OCI-LY1 (cell line): ENCODE data around the gene SLC26A4.

Source experiments
- H2AFZ ChIP-seq: fragments of 200-600 bp; sonication (generic), shearing (Covaris generic); 2 replicates; pipeline ENCODE4 v1.6.0; 2014; ENCODE audit warnings: antibody characterized with exemption, mild to moderate bottlenecking, low read length
- H3F3A ChIP-seq: fragments of 200-600 bp; sonication (generic), shearing (Covaris generic); 2 replicates; pipeline ENCODE4 v1.6.0; 2014; ENCODE audit warnings: mild to moderate bottlenecking, antibody characterized with exemption, low read length, moderate library complexity; ENCODE audit not compliant: insufficient read depth
- H3K27ac ChIP-seq: fragments of 200-600 bp; sonication (generic); 2 replicates; pipeline ENCODE4 v1.5.1; 2014; ENCODE audit warnings: low read length, mixed run types, mild to moderate bottlenecking, low read depth; ENCODE audit not compliant: poor library complexity, severe bottlenecking
- H3K27me3 ChIP-seq: fragments of 200-600 bp; sonication (generic); 2 replicates; pipeline ENCODE4 v1.6.0; 2014; ENCODE audit warnings: antibody characterized with exemption, mild to moderate bottlenecking, low read length, moderate library complexity; ENCODE audit not compliant: insufficient read depth
- H3K36me3 ChIP-seq: fragments of 200-600 bp; sonication (generic); 2 replicates; pipeline ENCODE4 v1.6.1; 2014; ENCODE audit warnings: mild to moderate bottlenecking, antibody characterized with exemption, low read length, moderate library complexity, mixed read lengths; ENCODE audit not compliant: insufficient read depth
- H3K4me1 ChIP-seq: fragments of 200-600 bp; sonication (generic); 2 replicates; pipeline ENCODE4 v1.5.1; 2014; ENCODE audit warnings: mild to moderate bottlenecking, low read length, moderate library complexity; ENCODE audit not compliant: insufficient read depth, severe bottlenecking
- H3K4me2 ChIP-seq: fragments of 200-600 bp; sonication (generic), shearing (Covaris generic); 2 replicates; pipeline ENCODE4 v1.6.1; 2014; ENCODE audit warnings: low read length
- H3K4me3 ChIP-seq: fragments of 200-600 bp; sonication (generic); 2 replicates; pipeline ENCODE4 v1.5.1; 2014; ENCODE audit warnings: low read length, low read depth, mild to moderate bottlenecking, mixed read lengths; ENCODE audit not compliant: poor library complexity, severe bottlenecking
- H3K79me2 ChIP-seq: fragments of 200-600 bp; shearing (Covaris generic); 2 replicates; pipeline ENCODE4 v1.6.1; 2016; ENCODE audit warnings: mixed run types, low read length, mixed read lengths; ENCODE audit not compliant: insufficient read depth
- H3K9ac ChIP-seq: fragments of 200-600 bp; sonication (generic), shearing (Covaris generic); 2 replicates; pipeline ENCODE4 v1.6.1; 2014; ENCODE audit warnings: mild to moderate bottlenecking, low read length, mixed read lengths
- H3K9me2 ChIP-seq: fragments of 200-600 bp; sonication (generic), shearing (Covaris generic); 2 replicates; pipeline ENCODE4 v1.6.1; 2014; ENCODE audit warnings: low read depth, mild to moderate bottlenecking, low read length, mixed read lengths
- H3K9me3 ChIP-seq: fragments of 200-600 bp; shearing (Covaris generic); 2 replicates; pipeline ENCODE4 v1.6.1; 2014; ENCODE audit warnings: low read length, mixed read lengths
- H4K20me1 ChIP-seq: fragments of 200-600 bp; sonication (generic), shearing (Covaris generic); 2 replicates; pipeline ENCODE4 v1.6.0; 2016; ENCODE audit warnings: mild to moderate bottlenecking, low read length; ENCODE audit not compliant: insufficient read depth
- CTCF ChIP-seq: fragments of 200-600 bp; sonication (generic), shearing (Covaris generic); IDR thresholded peaks from 2 replicates; pipeline ENCODE4 v1.5.1; 2017; ENCODE audit warnings: mild to moderate bottlenecking, antibody characterized with exemption, low read length, moderate library complexity, mixed read lengths
- EZH2 ChIP-seq: fragments of 200-600 bp; sonication (generic), shearing (Covaris generic); IDR thresholded peaks from 2 replicates; pipeline ENCODE4 v1.8.0; 2017; ENCODE audit warnings: borderline replicate concordance, mixed run types, mild to moderate bottlenecking, antibody characterized with exemption, low read length, moderate library complexity, mixed read lengths

The SLC26A4 gene

GRCh38 chr7:107696330-107696946 lies 35.8 kb downstream of the SLC26A4 start:
- Histone ChIP-seq H4K20me1 (no peaks in the 10 kb centered on the region), H3K9me2 (no peaks in the 10 kb centered on the region), H2AFZ (no peak overlapping the region), H3K9me3 (no peaks in the 10 kb centered on the region), H3K27me3 (no peaks in the 10 kb centered on the region), H3K4me1 (no peaks in the 10 kb centered on the region), H3K9ac (no peak overlapping the region), H3K79me2 (no peaks in the 10 kb centered on the region), H3K36me3 (no peaks in the 10 kb centered on the region), H3K27ac (no peak overlapping the region), H3F3A (no peaks in the 10 kb centered on the region), H3K4me2 (no peak overlapping the region), H3K4me3 (no peak overlapping the region)
- TF ChIP-seq EZH2 (no peak), CTCF (no peak)

- Histone ChIP-seq H3K79me2 (no peaks in the 10 kb centered on the region), H3K9ac (no peak overlapping the region), H3K27me3 (no peaks in the 10 kb centered on the region), H3K27ac (no peak overlapping the region), H3K9me2 (no peaks in the 10 kb centered on the region), H3K36me3 (no peaks in the 10 kb centered on the region), H3K4me2 (no peak overlapping the region), H3F3A (no peaks in the 10 kb centered on the region), H3K4me3 (no peak overlapping the region), H3K4me1 (no peaks in the 10 kb centered on the region), H3K9me3 (no peaks in the 10 kb centered on the region), H4K20me1 (no peaks in the 10 kb centered on the region), H2AFZ (no peak overlapping the region)
- TF ChIP-seq CTCF (no peak), EZH2 (no peak)
These were observed 36.9 kb downstream of the SLC26A4 start for GRCh38 chr7:107697321-107698049.

- H3K9ac ChIP-seq = no peak overlapping the region
- no peaks in the 10 kb centered on the region for H4K20me1 ChIP-seq
- no peaks in the 10 kb centered on the region for H3K9me3 ChIP-seq
- H2AFZ ChIP-seq = no peak overlapping the region
- H3K79me2 ChIP-seq = no peaks in the 10 kb centered on the region
- no peak overlapping the region for H3K4me3 ChIP-seq
- no peaks in the 10 kb centered on the region for H3K27me3 ChIP-seq
- no peak overlapping the region for H3K27ac ChIP-seq
- no peaks in the 10 kb centered on the region for H3F3A ChIP-seq
- no peak overlapping the region for H3K4me2 ChIP-seq
- TF ChIP-seq CTCF (no peak), EZH2 (no peak)
- H3K9me2 ChIP-seq = no peaks in the 10 kb centered on the region
- H3K4me1 ChIP-seq = no peaks in the 10 kb centered on the region
- H3K36me3 ChIP-seq = no peaks in the 10 kb centered on the region
These were observed 39.9 kb downstream of the SLC26A4 start for GRCh38 chr7:107700570-107700969.
